ENCODE data around the gene CHMP6. TPM values are rescaled to one million over a fixed set of nuclear protein-coding genes. Genes with fewer than 3 reads are reported as not detected.

Gene CHMP6
- 27.6 to 33.0 TPM (median 28.4 TPM) in 3 replicates for total RNA-seq
- long read RNA-seq, transcript CHMP6-201 (8 exons, 1,664 nt), result major isoform, 90 of 98 reads
- long read RNA-seq, partial matches to known transcripts, result 4 of 98 reads
- long read RNA-seq, other reads (novel, unspliced or antisense), result 4 of 98 reads

GRCh38 chr17:80991645-80992076 lies at the start of gene CHMP6:
CHMP6 (plus strand) TSS chr17:80991841; CDS start chr17:80991919, 78 bp downstream.
- TF ChIP-seq CTCF (IDR thresholded peaks at IDR 0.05), result peak; percentile 55
- no peak within 1 kb of the TSS for H3K27ac Mint-ChIP-seq (ENCODE audit: unreplicated experiment)
- H3K27me3 Mint-ChIP-seq (ENCODE audit: low read depth), result no peaks in the 10 kb centered on the region
- DNase-seq (ENCODE audit: low spot score), result no peak
- H3K4me3 Mint-ChIP-seq (ENCODE audit: unreplicated experiment), result peak within 1 kb of the TSS; percentile 64
- H3K9me3 Mint-ChIP-seq (ENCODE audit: low read depth), result no peaks in the 10 kb centered on the region
- H3K4me1 Mint-ChIP-seq (ENCODE audit: low read depth), result peaks cover 17% of the 10 kb centered on the region
- peaks cover 8% of the 10 kb centered on the region for H3K36me3 Mint-ChIP-seq (ENCODE audit: low read depth)

GRCh38 chr17:80942423-80943345 lies 49.0 kb upstream of the CHMP6 start:
- no peaks in the 10 kb centered on the region for H3K27me3 Mint-ChIP-seq (ENCODE audit: low read depth)
- peak; percentile 32 for TF ChIP-seq CTCF (IDR thresholded peaks at IDR 0.05)
- no peak overlapping the region for H3K4me3 Mint-ChIP-seq (ENCODE audit: unreplicated experiment)
- H3K4me1 Mint-ChIP-seq (ENCODE audit: low read depth), result peaks cover 24% of the 10 kb centered on the region
- peaks cover 12% of the 10 kb centered on the region for H3K36me3 Mint-ChIP-seq (ENCODE audit: low read depth)
- H3K27ac Mint-ChIP-seq (ENCODE audit: unreplicated experiment), result peak overlapping the region; percentile 69
- DNase-seq (ENCODE audit: low spot score), result peak; percentile 82
- H3K9me3 Mint-ChIP-seq (ENCODE audit: low read depth), result no peaks in the 10 kb centered on the region

- Mint-ChIP-seq H3K4me3 (ENCODE audit: unreplicated experiment) (no peak overlapping the region), H3K4me1 (ENCODE audit: low read depth) (peaks cover 19% of the 10 kb centered on the region), H3K36me3 (ENCODE audit: low read depth) (peaks cover 11% of the 10 kb centered on the region), H3K9me3 (ENCODE audit: low read depth) (no peaks in the 10 kb centered on the region), H3K27me3 (ENCODE audit: low read depth) (no peaks in the 10 kb centered on the region), H3K27ac (ENCODE audit: unreplicated experiment) (no peak overlapping the region)
- TF ChIP-seq CTCF (IDR thresholded peaks at IDR 0.05), result no peak
- peak; percentile 67 for DNase-seq (ENCODE audit: low spot score)
Measured at GRCh38 chr17:80943346-80944145, 48.1 kb upstream of the CHMP6 start.

GRCh38 chr17:80944326-80944725 lies 47.3 kb upstream of the CHMP6 start:
- no peak overlapping the region for H3K4me3 Mint-ChIP-seq (ENCODE audit: unreplicated experiment)
- peaks cover 11% of the 10 kb centered on the region for H3K36me3 Mint-ChIP-seq (ENCODE audit: low read depth)
- H3K4me1 Mint-ChIP-seq (ENCODE audit: low read depth), result peaks cover 20% of the 10 kb centered on the region
- DNase-seq (ENCODE audit: low spot score), result peak; percentile 68
- no peaks in the 10 kb centered on the region for H3K9me3 Mint-ChIP-seq (ENCODE audit: low read depth)
- H3K27ac Mint-ChIP-seq (ENCODE audit: unreplicated experiment), result no peak overlapping the region
- TF ChIP-seq CTCF (IDR thresholded peaks at IDR 0.05), result no peak
- no peaks in the 10 kb centered on the region for H3K27me3 Mint-ChIP-seq (ENCODE audit: low read depth)

- no peaks in the 10 kb centered on the region for H3K27me3 Mint-ChIP-seq (ENCODE audit: low read depth)
- H3K36me3 Mint-ChIP-seq (ENCODE audit: low read depth), result peaks cover 13% of the 10 kb centered on the region
- no peak overlapping the region for H3K27ac Mint-ChIP-seq (ENCODE audit: unreplicated experiment)
Measured at GRCh38 chr17:80945736-80946135, 45.9 kb upstream of the CHMP6 start.

More at GRCh38 chr17:80945736-80946135, 45.9 kb upstream of the CHMP6 start:
- no peaks in the 10 kb centered on the region for H3K9me3 Mint-ChIP-seq (ENCODE audit: low read depth)
- peak; percentile 68 for DNase-seq (ENCODE audit: low spot score)
- TF ChIP-seq CTCF (IDR thresholded peaks at IDR 0.05), result no peak
- H3K4me3 Mint-ChIP-seq (ENCODE audit: unreplicated experiment), result no peak overlapping the region
- peaks cover 20% of the 10 kb centered on the region for H3K4me1 Mint-ChIP-seq (ENCODE audit: low read depth)

Data from chondrocyte (in vitro differentiated cells).